ENCODE results near the gene ARHGAP26.
"Not testable (repeated sequence)": the region's sequence is repeated elsewhere in the genome, so short reads cannot be mapped to it uniquely, and the experiment has no call there.

Gene ARHGAP26

DNA sequence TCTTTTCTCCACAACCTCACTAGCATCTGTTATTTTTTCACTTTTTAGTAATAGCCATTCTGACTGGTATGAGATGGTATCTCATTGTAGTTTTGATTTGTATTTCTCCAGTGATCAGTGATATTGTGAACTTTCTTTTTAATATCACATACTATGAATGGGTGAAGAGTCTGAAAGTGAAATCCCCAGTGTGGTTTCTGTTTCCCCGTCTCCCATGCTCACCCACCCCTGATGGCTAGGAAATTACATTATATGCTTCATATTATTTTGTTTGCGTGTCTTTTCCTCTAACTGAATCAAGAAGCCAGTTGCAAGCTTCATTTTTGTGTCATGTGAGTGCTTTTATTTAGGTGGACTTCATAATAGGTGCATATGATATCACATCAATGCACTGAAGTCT lies 171.1 kb downstream of the ARHGAP26 start:
- no peak for DNase-seq

DNA sequence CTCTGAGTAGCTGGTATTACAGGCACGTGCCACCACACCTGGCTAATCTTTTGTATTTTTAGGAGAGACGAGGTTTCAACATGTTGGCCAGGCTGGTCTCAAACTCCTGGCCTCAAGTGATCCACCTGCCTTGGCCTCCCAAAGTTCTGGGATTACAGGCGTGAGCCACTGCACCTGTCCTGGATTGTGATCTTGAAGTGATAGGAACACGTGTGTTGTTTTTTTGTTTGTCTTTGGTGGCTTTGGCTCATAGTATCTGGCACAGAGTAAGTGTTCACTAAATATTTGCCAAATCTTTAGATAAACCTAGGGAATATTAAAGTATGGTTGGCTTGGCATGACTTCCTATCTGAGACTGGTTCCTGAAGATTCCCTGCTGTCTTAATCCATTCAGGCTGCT lies 172.7 kb downstream of the ARHGAP26 start:
- DNase-seq: no peak

DNA sequence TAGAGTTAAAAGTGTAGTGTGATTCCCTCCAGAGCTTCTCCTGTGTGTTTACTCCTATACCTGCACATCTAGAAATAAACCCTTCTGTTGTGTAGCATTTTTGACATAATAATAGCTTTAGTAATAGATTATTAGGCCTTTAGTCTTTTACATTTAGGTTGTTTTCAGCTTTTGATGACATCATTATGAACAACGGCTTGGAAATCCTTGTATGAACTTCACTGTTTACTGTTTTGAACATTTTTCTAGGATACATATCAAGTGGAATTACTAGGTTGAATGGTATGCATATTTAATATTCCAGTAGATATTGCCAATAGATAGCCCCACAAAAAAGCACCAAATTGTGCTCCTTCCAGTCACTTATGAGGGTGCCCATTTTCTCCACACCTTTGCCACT lies 174.0 kb downstream of the ARHGAP26 start:
- DNase-seq: no peak

GRCh38 chr5:142945321-142945720 lies 175.1 kb downstream of the ARHGAP26 start:
- DNase-seq: no peak

- no peak for DNase-seq
Observed at GRCh38 chr5:142945845-142946244, 175.7 kb downstream of the ARHGAP26 start.

DNA sequence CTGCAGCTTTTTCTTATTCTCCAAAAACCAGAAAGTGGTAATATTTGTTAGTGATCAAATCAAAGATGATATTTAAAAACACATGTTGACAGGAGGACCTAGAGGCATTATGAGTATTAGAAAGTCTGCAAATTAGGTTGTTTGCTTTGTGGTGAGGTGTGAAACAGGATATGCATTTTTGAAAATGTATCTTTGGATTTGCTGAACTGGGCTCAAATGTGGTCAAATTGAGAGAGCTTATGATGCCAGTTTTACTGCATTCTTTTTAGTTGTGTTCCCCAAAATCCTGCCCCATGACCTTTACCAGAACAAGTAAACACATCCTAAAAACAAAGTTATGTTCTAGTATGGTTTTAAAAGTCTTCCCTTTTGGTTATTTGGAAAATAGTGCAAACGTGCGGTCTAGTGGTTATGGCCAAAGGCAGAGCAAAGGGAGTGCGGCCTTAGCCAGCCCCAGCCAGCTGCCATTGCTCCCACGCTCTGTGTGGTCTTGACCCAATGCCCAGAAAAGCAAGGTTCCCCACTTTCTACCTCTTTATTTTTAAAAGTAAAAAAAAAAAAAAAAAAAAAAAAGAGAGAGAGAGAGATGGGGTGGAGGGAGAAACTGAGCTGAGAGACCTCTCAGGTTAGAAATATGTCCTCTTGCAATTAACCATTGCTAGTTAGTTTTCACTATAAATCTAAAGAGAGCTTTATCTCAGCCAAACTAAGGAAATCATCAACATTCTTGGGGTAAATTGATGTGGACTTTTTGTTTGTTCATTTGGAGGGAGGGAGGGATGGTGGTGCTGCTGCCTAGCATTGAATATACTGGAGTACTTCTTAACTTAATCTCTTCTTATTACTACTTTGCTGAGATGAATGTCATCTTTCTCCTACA lies 176.6 kb downstream of the ARHGAP26 start:
- DNase-seq: no peak

GRCh38 chr5:142947427-142947709 lies 177.2 kb downstream of the ARHGAP26 start:
- DNase-seq: no peak

DNA sequence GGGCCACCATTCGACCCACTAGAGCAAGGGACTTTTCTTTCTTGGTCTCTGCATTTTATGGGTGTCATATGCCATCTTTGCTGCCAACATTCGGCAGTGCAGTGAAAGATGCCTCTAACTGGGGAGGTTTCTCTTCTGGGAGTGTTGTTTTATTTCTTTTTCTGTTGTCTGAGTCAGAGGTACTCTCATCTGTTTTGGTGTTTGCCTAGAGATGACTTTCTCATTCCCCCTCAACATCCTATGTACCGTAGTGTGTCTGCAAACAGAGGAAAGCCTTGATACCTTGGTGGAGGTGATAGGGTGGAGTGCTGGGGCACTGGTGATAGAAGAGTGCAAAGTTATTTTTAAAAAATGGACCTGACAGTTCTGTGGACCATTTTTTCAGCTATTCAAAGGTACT lies 182.1 kb downstream of the ARHGAP26 start:
- DNase-seq: no peak

- not testable (repeated sequence) for DNase-seq
Observed at GRCh38 chr5:142952871-142953270, 182.7 kb downstream of the ARHGAP26 start.

DNA sequence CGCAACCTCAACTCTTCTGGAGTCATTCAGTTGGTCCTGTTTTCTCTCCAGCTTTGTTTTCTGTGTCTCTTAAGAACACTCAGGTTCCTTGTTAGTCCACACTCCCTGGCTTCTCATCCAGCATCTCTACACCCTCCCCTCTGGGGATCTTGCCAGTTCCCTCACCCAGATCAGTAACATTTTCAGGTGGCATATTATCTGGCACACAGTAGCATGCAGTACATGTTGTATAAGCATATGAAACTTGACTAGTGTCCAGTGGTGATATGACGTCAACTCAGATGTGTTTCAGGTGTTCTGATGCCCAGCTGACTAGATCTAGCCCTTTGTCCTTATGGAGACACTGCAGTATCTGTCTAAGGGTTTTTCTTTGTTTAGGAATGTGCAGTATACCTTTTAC lies 184.3 kb downstream of the ARHGAP26 start:
- no peak for DNase-seq

GRCh38 chr5:142955628-142956027 lies 185.5 kb downstream of the ARHGAP26 start:
- no peak for DNase-seq

GRCh38 chr5:142957528-142957927 lies 187.4 kb downstream of the ARHGAP26 start:
- no peak for DNase-seq

DNA sequence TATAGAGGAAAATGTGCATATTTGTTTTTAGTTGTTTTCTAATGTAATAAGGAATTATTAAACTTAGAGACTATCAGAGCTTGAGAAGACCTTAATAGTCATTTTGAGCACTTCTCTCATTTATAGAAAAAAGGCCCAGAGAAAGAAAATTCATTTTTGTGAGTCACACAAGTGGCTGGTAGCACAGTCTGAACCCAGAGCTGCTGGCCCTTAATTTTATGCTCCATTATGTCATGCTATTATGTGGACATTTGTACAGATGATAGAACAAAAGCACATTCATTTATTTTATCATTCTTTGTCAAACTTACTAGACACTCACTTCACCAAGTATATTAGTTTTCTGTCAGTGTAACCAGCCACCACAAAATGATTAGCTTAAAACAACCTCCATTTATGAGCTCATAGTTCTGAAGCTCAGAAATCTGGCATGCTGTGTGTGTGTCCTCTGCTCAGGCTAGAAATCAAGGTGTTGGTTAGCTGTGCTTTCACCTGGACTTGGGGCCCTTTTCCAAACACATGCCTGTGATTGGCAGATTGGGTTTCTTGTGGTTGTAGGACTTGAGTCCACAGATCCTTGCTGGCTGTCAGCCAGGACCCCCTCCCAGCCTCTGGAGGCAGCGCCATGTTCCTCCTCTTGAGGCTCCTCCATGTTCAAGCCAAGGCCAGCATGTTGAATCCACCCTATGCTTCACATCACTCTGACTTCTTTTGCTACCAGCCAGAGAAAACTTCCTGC lies 188.9 kb downstream of the ARHGAP26 start:
- DNase-seq: no peak

DNA sequence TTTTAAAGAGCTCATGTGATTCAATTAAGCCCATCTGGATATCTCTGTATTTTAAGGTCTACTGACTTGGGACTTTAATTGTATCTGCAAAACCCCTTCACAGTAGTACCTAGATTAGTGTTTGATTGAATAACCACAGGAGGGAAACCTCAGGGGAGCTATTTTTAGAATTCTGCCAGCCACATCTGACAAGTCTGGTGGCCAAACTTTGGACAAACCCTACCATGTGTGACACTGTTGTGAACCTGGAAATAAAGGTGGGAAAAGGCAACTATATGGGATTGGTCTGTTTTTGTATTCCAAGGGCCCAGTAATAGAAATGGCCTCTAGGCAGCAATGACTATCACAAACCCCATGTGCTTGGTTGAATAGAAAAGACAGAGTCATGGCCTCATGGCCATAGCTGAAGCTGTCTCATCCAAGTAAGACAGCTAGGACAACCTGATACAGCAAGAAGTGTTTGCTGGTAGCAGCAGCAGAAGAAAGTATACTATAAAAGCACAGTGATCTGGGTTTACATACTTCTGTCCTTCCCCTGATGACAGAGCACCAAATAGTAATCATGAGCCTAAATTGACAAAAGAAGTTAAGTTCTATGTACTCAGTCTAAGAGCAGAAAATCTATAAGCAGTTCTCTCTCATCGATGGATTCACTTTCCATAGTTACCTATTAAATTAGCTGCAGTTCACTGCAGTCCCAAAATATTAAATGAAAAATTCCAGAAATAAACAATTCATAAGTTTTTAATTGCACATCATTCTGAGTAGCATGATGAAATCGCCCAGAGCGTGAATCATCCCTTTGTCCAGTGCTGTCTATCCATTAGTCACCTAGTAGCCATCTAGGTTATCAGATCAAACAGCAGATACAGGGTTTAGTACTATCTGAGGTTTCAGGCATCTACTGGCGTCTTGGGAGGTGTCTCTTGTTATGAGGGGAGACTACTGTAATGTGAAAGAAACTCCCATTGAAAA lies 189.8 kb downstream of the ARHGAP26 start:
- no peak for DNase-seq

DNA sequence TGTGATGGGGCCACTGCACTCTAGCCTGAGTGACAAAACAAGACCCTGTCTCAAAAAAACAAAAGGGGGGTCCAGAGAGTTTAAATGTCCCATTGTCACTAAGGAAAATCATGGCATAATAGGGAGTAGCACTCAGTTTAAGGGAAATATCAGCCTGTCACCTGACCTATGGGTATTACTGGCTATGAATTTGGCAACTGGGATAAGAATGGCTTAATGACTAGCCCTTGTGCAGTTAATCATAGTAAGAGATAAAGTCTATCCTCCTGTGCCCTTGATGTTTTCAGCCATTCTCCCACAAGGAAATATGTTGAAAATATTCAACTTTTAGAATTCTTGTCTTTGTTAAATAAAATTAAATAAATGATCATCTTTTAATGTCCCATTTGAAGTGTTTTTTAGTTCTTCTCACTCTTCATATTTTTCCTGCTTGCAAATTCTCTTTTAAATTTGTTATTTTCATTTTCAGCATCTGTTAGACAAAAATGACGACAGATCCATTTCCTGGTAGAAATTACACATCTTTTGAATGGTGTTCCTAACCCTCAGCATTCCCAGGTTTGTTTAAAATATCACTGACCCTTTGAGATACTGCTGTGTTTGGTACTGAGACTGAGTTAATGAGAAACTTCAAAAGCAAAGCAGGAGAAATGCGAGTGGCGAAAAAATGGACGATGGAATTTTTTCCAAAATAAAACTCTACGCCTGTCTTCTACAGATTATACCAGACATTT lies 191.4 kb downstream of the ARHGAP26 start:
- no peak for DNase-seq

- DNase-seq: no peak
Observed at GRCh38 chr5:142962174-142962533, 192.0 kb downstream of the ARHGAP26 start.

- DNase-seq: not testable (repeated sequence)
Observed at GRCh38 chr5:142965258-142966120, 195.3 kb downstream of the ARHGAP26 start.

- no peak for DNase-seq
Observed at GRCh38 chr5:142966121-142966420, 195.9 kb downstream of the ARHGAP26 start.

GRCh38 chr5:142969186-142969585 lies 199.0 kb downstream of the ARHGAP26 start:
- DNase-seq: no peak

- DNase-seq: no peak
Observed at GRCh38 chr5:142969624-142970439, 199.7 kb downstream of the ARHGAP26 start.

Data from stimulated activated naive CD4-positive, alpha-beta T cell (primary cell).